B cell (primary cell): Measurements from ENCODE around the gene DBP. TPM values are rescaled to one million over a fixed set of nuclear protein-coding genes. Genes with fewer than 3 reads are reported as not detected.

Experiments used
- ATAC-seq: fragments of 200-7000 bp; cut with Tn5 transposase; one replicate; pipeline ENCODE4 v1.10.0; 2021; ENCODE audit warnings: low read depth, mild to moderate bottlenecking, moderate number of reproducible peaks, moderate library complexity
- CTCF ChIA-PET: fragments of 350-600 bp; sonication (Branson Sonifier 250); formaldehyde crosslinking; loops from one replicate; lab custom pipeline; 2021; ENCODE audit warnings: antibody characterized with exemption, inconsistent platforms; lab: Charles Lee
- POLR2A ChIA-PET: fragments of 350-600 bp; sonication (Branson Sonifier 250); formaldehyde crosslinking; loops from one replicate; lab custom pipeline; 2021; ENCODE audit warnings: antibody characterized with exemption; lab: Charles Lee
- DNase-seq: peaks from one replicate; pipeline ENCODE4 v3.0.0; 2013
- H2AFZ ChIP-seq: 2 replicates; pipeline ENCODE4 v1.6.1; 2012; ENCODE audit warnings: mild to moderate bottlenecking, low read depth, low read length; ENCODE audit not compliant: insufficient read depth, poor library complexity, severe bottlenecking
- H3K27ac ChIP-seq, 2 donors: 1 replicate in 1 of 2; 2 replicates in 1 of 2; pipeline ENCODE4 v1.5.1; 2012 to 2013; ENCODE audit warnings: low read length in 2 of 2, mild to moderate bottlenecking in 2 of 2, moderate library complexity in 1 of 2
- H3K27me3 ChIP-seq, 4 experiments: fragments of 200-600 bp in 1 of 4; sonication (generic) in 1 of 4; replicated peaks in 1 of 4; 1 replicate in 2 of 4; 2 replicates in 2 of 4; pipeline versions ENCODE4 v1.6.1 to v1.7.0; 2013 to 2016; ENCODE audit warnings: low read length in 3 of 4, mild to moderate bottlenecking in 2 of 4, mixed read lengths in 1 of 4, moderate library complexity in 1 of 4; ENCODE audit not compliant: insufficient read depth in 4 of 4, control insufficient read depth in 3 of 4; ENCODE audit errors: control extremely low read depth in 1 of 4
- H3K36me3 ChIP-seq, 2 experiments: replicated peaks in 1 of 2; 1 replicate in 1 of 2; 2 replicates in 1 of 2; pipeline versions ENCODE4 v1.6.1 to v1.7.1; 2013; ENCODE audit warnings: low read length in 1 of 2; ENCODE audit not compliant: insufficient read depth in 2 of 2, control insufficient read depth in 1 of 2; ENCODE audit errors: control extremely low read depth in 1 of 2, extremely low read depth in 1 of 2
- H3K4me1 ChIP-seq, 2 donors: fragments of 200-600 bp in 1 of 2; sonication (generic) in 1 of 2; 1 replicate in 1 of 2; 2 replicates in 1 of 2; pipeline versions ENCODE4 v1.5.1 to v1.6.1; 2013 to 2017; ENCODE audit warnings: low read length in 2 of 2; ENCODE audit not compliant: control insufficient read depth in 2 of 2, insufficient read depth in 2 of 2
- H3K4me2 ChIP-seq: replicated peaks from 2 replicates; pipeline ENCODE3; 2012; ENCODE audit warnings: mild to moderate bottlenecking, low read depth, low read length; ENCODE audit not compliant: poor library complexity, severe bottlenecking
- H3K4me3 ChIP-seq, 5 experiments: fragments of 200-600 bp in 1 of 5; sonication (generic) in 1 of 5; 1 replicate in 3 of 5; 2 replicates in 2 of 5; pipeline versions ENCODE4 v1.5.1 to v1.7.0; 2011 to 2016; ENCODE audit warnings: low read length in 4 of 5, mild to moderate bottlenecking in 4 of 5, low read depth in 2 of 5, control low read depth in 1 of 5, moderate library complexity in 1 of 5; ENCODE audit not compliant: insufficient read depth in 1 of 5; ENCODE audit errors: control extremely low read depth in 1 of 5, extremely low read depth in 1 of 5
- H3K79me2 ChIP-seq: fragments of 200-600 bp; sonication (generic); one replicate; pipeline ENCODE4 v1.6.0; 2016; ENCODE audit warnings: low read length; ENCODE audit not compliant: control insufficient read depth, insufficient read depth
- H3K9ac ChIP-seq: fragments of 200-600 bp; sonication (generic); 2 replicates; pipeline ENCODE4 v1.6.1; 2017; ENCODE audit warnings: mild to moderate bottlenecking, low read length, moderate library complexity
- H3K9me3 ChIP-seq, 3 donors: one replicate each; pipeline versions ENCODE4 v1.6.1 to v1.7.1; 2013; ENCODE audit warnings: low read length in 2 of 3; ENCODE audit not compliant: control insufficient read depth in 2 of 3, insufficient read depth in 1 of 3; ENCODE audit errors: control extremely low read depth in 1 of 3
- H4K20me1 ChIP-seq: 2 replicates; pipeline ENCODE4 v1.6.0; 2012; ENCODE audit warnings: mild to moderate bottlenecking, low read length; ENCODE audit not compliant: insufficient read depth, control insufficient read depth, poor library complexity, severe bottlenecking
- H3K27ac Mint-ChIP-seq: one replicate; pipeline ENCODE4 v1.8.0; 2021; ENCODE audit warnings: mixed read lengths
- H3K27me3 Mint-ChIP-seq: one replicate; pipeline ENCODE4 v1.8.0; 2021; ENCODE audit warnings: mixed read lengths
- H3K4me1 Mint-ChIP-seq: one replicate; pipeline ENCODE4 v1.8.0; 2021; ENCODE audit warnings: mixed read lengths
- H3K4me3 Mint-ChIP-seq: one replicate; pipeline ENCODE4 v1.8.0; 2021; ENCODE audit warnings: mixed read lengths
- H3K9me3 Mint-ChIP-seq: one replicate; pipeline ENCODE4 v1.8.0; 2022; ENCODE audit warnings: mixed read lengths; ENCODE audit not compliant: insufficient read depth
- EZH2 ChIP-seq: IDR thresholded peaks from 2 replicates; pipeline ENCODE4 v1.6.1; 2012; ENCODE audit warnings: borderline replicate concordance, low read depth, mild to moderate bottlenecking, moderate library complexity, low read length; ENCODE audit not compliant: insufficient read depth, poor library complexity, severe bottlenecking
- WGBS: methylation state at CpG from one replicate; pipeline ENCODE4 v1.1.5; 2013; ENCODE audit warnings: missing lambda C conversion rate; ENCODE audit not compliant: insufficient coverage; 5-methylcytosine and 5-hydroxymethylcytosine counted together
- intact Hi-C: fragments of 100-400 bp; cut with micrococcal nuclease; formaldehyde crosslinking; loops from one replicate; pipeline ENCODE4 v1.10.0; 2022
- polyA plus RNA-seq: library from polyadenylated mRNA; depleted of rRNA; stranded (reverse); fragments of >200 nt; gene quantifications from 2 replicates; pipeline ENCODE4 v1.2.3, GENCODE V29; 2012
- total RNA-seq, 2 donors: library from RNA; stranded (reverse); fragments of 120-200 nt in 1 of 2; gene quantifications; 1 replicate in 1 of 2; 2 replicates in 1 of 2; pipeline versions ENCODE4 v1.2.3 to v1.2.4, GENCODE V29; 2013 to 2022
- TF ChIP-seq, protein P1 (sequence below): fragments of 200-600 bp; IDR thresholded peaks from one replicate; pipeline ENCODE4 v1.8.0; 2022; ENCODE audit warnings: antibody characterized with exemption, mild to moderate bottlenecking

Gene DBP
- total and polyA plus RNA-seq, 2 donors (not counting 1 experiment from before 2014, with no cell fraction given): 23.5 to 33.0 TPM

DNA sequence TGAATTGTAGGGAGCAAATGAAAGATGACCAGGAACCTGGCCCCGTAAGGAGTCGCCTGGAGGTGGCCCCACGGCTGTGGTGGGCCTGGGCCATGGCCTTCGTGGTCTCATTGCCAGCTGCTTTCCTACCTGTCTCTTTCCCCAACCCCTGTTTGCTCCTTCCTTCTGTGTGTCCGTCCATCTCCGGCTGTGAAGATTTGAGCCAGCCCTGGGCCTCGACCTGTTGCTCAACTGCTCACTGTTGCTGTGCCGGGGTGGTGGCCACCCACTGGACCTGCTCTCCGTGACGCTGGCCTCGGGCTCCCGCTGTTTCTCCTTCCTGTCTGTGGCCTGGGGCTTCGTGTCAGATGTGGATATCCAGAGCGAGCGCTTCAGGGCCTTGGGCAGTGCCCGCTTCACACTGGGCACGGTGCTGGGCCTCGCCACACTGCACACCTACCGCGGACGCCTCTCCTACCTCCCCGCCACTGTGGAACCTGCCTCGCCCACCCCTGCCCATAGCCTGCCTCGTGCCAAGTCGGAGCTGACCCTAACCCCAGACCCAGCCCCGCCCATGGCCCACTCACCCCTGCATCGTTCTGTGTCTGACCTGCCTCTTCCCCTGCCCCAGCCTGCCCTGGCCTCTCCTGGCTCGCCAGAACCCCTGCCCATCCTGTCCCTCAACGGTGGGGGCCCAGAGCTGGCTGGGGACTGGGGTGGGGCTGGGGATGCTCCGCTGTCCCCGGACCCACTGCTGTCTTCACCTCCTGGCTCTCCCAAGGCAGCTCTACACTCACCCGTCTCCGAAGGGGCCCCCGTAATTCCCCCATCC is 8.5 kb downstream of the DBP start:
- Histone ChIP-seq H3K9me3 (peaks cover 0 to 10% (median 0%) of the 10 kb centered on the region in 3 donors), H3K4me1 (peaks cover 14 to 19% of the 10 kb centered on the region in 2 donors), H3K27me3 (no peaks in the 10 kb centered on the region), H3K36me3 (peaks cover 0 to 52% of the 10 kb centered on the region in 2 experiments), H3K4me3 (no peak overlapping the region), H4K20me1 (peaks cover 52% of the 10 kb centered on the region), H3K79me2 (peaks cover 6% of the 10 kb centered on the region), H3K4me2 (no peak overlapping the region), H3K27ac (no peak overlapping the region), H3K9ac (no peak overlapping the region), H2AFZ (no peak overlapping the region)
- CTCF ChIA-PET: no interaction called here
- WGBS: 93% methylated on average over 27 of the region's 34 CpGs
- no peak for TF ChIP-seq EZH2
- TF ChIP-seq, protein P1, sequence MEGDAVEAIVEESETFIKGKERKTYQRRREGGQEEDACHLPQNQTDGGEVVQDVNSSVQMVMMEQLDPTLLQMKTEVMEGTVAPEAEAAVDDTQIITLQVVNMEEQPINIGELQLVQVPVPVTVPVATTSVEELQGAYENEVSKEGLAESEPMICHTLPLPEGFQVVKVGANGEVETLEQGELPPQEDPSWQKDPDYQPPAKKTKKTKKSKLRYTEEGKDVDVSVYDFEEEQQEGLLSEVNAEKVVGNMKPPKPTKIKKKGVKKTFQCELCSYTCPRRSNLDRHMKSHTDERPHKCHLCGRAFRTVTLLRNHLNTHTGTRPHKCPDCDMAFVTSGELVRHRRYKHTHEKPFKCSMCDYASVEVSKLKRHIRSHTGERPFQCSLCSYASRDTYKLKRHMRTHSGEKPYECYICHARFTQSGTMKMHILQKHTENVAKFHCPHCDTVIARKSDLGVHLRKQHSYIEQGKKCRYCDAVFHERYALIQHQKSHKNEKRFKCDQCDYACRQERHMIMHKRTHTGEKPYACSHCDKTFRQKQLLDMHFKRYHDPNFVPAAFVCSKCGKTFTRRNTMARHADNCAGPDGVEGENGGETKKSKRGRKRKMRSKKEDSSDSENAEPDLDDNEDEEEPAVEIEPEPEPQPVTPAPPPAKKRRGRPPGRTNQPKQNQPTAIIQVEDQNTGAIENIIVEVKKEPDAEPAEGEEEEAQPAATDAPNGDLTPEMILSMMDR: no peak
- DNase-seq (no peak), ATAC-seq (no peak)
- Mint-ChIP-seq H3K4me1 (peaks cover 30% of the 10 kb centered on the region), H3K27me3 (no peaks in the 10 kb centered on the region), H3K27ac (no peak overlapping the region), H3K9me3 (no peaks in the 10 kb centered on the region), H3K4me3 (no peak overlapping the region)
- intact Hi-C loops: no loop called here
- POLR2A ChIA-PET: interaction anchor here (1.9 kb wide), 1 partner anchor 10 kb away, joined by 6 read pairs; the partner anchor contains the start of genes RPL18 and SPHK2

DNA sequence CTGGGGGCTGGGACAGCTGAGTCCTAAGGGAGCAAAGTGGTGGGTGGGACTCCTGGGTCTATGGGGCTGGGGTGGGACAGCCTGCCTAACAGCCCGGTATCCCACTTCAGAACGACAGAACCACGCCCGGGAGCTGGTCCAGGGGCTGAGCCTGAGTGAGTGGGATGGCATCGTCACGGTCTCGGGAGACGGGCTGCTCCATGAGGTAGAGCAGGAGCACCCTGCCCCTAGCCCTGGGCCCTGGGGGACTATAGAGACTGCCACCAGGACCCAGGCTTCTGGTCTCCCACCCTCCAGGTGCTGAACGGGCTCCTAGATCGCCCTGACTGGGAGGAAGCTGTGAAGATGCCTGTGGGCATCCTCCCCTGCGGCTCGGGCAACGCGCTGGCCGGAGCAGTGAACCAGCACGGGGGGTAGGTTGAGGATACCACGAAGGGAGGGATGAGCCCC is 9.3 kb downstream of the DBP start:
- ATAC-seq: no peak
- Histone ChIP-seq H4K20me1 (peaks cover 44% of the 10 kb centered on the region), H3K9me3 (peaks cover 0 to 10% (median 0%) of the 10 kb centered on the region in 3 donors), H3K27me3 (no peaks in the 10 kb centered on the region), H3K4me1 (peaks cover 14 to 20% of the 10 kb centered on the region in 2 donors), H3K4me3 (no peak overlapping the region), H3K4me2 (no peak overlapping the region), H3K27ac (no peak overlapping the region), H2AFZ (no peak overlapping the region), H3K79me2 (peaks cover 3% of the 10 kb centered on the region), H3K9ac (no peak overlapping the region), H3K36me3 (peaks cover 0 to 44% of the 10 kb centered on the region in 2 experiments)
- no peak overlapping the region for H3K27ac Mint-ChIP-seq
- DNase-seq: no peak
- no peak for TF ChIP-seq EZH2
- TF ChIP-seq, protein P1: no peak
- ChIA-PET POLR2A (interaction anchor here (1.9 kb wide), 1 partner anchor 9 kb away, joined by 6 read pairs; the partner anchor contains the start of genes RPL18 and SPHK2), CTCF (no interaction called here)
- peaks cover 30% of the 10 kb centered on the region for H3K4me1 Mint-ChIP-seq
- no peak overlapping the region for H3K4me3 Mint-ChIP-seq
- no peaks in the 10 kb centered on the region for H3K9me3 Mint-ChIP-seq
- no peaks in the 10 kb centered on the region for H3K27me3 Mint-ChIP-seq
- WGBS: 96% methylated on average over 8 of the region's 17 CpGs
- intact Hi-C loops: no loop called here
